ENCODE data around the gene CHD6.

The CHD6 gene

DNA sequence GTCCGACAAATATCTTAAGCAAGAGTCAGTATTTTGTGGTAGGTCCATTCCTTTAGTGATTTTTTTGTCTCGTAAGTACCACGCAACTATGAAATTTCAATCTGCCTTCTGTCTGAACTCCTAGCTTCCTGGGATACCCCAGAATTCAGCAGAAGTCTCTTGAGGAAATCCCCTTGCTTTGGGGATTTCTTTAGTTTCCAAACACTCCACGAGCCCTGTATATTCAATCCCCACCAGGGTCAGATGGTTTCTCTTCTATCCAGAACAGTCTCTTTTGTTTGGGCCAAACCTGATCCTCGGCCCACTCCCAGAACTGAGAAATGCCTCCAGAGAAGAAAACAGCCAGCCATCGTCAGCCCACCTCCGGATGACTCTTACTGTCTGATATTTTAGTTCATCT lies 113.0 kb downstream of the CHD6 start:
- DNase-seq: no peak

DNA sequence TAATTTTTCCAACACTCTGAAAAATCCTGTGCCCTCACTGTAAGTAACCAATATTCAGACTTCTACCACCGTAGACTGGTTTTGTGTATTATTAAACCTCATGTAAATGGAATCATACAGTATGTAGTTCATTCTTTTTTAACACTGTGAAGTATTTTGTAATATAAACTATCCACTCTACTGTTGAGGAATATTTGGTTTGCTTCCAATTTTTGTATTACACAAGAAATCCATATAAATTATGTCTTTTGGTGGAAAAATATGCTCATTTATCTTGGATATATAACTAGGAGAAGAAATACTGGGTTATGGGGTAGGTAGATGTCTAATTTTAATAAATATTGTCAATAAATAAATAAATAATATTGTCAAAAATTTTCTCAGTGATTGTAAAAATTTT lies 116.8 kb downstream of the CHD6 start:
- no peak for DNase-seq

DNA sequence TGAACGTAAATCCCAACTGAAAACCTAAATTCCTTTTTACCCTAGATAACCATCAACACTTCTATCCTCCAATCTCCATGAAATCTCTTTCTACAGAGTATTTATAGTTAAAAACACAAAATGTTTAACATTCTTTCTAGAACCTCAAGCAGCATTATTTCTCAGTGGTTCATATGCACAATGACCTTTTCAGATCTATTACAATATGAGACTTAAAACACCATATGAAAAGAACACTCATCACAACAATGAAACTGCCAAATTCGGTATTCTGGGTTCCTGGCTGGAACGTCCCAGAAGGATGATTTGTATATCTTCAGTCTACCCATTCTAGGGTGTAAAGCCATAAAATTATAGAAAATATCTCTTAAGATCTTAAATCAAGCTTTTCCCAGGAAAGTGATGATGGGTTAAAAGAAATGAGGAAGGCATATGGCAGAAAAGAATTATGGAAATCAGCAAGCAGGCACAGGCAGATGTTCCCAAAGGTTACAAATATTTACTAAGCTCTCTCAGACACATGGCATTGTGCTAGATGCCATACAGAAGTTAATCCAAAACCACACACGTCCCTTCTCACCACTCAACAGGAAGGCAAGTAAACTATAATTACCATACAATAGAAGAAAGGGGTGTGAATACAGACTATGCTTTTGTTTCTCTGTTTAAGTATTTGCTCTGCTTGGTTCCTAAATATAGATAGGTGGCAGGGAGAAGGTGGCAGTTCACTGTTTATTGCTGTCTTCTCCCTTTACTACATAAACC lies 118.0 kb downstream of the CHD6 start:
- DNase-seq: peak; percentile 45

DNA sequence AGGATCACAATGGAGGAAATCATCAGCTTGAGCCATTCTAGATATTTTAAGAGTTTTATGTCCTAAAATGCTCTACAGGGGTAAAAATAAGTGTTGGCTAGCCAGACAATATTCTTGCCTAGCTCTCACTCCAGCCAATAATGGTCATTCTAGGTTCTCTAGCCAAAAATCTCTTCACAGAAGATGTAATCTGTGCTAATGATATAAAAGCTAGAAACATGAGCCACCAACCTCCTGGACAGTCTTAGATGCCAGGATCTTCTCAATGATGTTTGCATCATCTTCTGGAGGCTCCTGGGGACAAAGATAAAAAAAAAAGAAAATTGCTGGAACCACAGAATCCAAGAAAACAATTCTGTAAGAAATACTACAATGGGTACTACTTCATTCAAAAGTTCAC lies 119.1 kb downstream of the CHD6 start:
- no peak for DNase-seq

DNA sequence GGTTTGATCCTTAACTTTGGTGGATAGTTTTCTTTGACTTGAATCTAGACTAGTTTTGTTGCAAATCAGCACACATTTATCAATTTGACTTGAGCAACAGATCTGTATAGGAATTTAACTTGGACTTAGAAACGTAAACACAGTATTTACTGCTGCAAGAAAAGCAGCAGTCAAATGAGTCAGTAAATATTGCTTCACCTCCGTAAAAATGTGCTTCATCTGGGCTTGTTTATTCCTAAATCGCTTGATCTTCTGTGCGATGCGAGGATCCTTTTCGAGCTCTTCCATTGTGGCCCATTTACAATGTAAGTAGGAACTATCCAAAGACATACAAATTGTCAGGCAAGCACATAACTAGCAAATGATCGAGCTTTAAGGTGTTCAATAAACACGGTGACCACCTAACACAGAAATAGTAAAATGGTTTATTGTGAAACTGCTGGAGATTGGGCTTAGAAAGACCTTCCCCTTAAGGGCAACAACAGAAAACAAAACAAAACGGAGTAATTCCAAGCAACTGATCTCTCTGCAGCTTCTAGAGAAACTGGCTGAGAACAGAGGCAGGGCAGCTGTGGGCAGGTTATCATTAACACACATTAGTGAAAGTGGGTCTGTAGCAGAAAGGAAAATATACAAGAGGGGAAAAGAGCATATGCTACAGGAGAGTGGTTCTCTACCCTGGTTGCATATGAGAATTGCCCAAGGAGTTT lies 120.8 kb downstream of the CHD6 start:
- no peak for DNase-seq

DNA sequence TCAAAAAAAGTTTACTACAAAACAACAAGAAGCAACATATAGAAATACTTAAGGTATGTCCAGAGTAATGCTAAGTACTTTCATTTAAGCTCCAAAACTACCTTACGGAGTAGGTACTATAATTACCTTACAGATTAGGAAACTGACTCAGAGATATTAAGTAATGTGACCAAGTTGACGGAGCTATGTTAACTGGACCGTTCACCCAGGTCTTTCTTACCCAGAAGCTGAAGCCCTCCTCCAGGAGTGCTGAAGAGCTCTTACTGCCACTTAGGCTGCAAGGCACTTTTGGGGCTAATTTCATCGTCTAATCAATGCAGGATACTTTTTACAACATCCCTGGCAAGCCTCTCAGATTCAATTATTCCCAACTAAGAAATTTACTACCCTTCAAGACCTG lies 123.7 kb downstream of the CHD6 start:
- no peak for DNase-seq

DNA sequence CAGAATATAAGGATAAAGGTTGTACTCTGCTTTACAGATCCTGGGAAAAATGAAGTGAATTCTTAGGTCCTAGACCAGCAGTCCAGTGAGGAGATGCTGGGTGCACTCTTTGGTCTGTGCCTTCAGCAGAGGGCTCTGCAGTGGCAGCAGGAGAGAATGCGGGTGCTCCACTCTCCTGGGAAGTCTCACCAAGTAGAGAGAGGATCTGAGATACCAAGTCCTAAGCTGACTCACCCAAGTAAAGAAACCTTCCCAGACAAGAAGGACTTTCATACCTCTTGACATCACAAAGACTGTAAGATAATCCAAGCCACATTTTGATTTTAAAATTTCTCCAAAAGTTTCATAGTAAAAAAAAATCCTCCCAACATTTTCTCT lies 134.6 kb downstream of the CHD6 start:
- DNase-seq: no peak

DNA sequence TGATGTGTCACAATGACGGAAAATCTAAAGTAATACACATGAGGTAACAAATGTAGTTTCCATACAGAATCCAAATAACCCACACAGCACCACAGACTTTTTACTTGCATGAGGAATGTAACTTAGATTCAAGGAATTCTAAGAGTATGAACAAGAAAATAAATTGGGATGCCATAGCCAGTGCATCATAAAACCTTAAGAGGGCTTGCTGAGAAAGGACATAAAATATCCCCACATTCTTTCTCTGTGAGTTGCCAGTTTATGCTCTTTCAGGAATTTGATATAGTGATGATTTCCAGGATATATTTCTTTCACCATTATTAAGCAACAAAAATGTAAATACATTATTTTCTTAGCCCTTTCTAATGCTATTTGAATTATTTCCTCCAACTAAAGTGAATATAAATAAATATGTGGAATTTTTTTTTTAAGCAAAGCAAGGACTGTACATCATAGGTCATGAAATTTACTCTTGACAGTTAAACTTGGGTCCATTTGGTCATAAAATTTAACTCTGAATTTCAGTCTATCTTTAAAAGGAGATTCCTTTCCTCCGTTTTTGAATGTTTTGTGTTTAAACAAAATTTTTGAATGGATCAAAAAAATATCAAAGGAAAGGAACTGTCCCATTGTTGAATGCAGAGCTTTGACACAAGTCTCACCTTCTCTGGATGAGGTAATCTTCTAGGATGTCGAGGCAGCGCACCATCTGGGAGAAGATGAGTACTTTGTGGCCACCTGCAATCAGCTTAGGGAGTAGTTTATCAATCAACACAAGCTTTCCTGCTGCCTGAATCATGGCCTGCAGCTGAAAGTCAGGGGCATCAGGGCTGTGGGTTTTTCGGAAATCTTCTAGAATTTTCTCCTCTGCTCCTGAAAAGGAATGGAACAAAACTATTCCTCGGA lies 135.3 kb downstream of the CHD6 start:
- DNase-seq: no peak

DNA sequence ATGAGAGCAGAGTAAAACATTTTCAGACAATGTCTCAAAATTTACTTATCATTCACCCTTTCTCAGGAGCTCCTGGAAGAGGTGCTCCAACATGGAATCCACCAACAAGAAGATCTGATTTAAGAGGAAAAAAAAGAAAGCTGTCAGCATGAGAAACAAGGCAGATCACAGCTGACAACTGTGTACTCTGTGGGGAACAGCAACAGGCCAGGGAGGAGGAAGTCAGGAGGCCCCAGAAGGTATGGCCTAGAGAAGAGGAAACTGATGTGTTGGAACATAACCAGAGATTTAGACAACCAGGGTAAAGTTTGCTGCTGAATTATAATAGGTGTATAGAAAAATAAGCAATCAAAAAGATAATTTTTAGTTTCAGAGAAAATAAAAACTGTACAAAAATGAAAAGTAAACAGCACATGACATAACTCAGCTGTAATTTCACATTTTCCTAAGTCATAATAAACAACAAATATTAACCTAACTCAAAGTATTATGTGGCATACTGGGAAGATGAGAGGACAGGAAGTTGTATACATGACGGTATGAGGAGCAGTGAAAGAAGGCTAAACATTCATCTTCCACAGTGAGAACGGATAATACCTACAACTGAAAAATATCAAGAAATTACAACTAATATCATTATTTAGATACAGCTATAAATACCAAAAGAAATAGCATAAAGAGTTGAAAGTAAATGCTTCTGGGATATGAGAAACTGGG lies 138.0 kb downstream of the CHD6 start:
- DNase-seq: no peak

DNA sequence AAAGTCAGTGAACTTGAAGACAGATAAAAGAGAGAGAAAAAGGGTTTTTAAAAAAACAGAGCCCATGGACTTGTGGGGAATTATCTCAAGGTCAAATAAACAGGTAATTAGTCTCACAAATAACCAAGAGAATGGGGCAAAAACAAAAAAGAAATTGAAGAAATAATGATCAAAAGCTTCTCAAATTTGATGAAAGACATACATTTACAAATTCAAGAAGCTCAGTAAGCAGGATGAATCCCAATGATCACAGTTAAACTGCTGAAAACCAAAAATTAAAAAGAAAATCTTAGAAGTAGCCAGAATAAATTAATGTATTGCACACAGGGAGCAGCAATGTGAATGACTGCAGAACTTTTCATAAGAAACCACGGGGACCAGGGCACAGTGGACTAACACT lies 139.1 kb downstream of the CHD6 start:
- no peak for DNase-seq

DNA sequence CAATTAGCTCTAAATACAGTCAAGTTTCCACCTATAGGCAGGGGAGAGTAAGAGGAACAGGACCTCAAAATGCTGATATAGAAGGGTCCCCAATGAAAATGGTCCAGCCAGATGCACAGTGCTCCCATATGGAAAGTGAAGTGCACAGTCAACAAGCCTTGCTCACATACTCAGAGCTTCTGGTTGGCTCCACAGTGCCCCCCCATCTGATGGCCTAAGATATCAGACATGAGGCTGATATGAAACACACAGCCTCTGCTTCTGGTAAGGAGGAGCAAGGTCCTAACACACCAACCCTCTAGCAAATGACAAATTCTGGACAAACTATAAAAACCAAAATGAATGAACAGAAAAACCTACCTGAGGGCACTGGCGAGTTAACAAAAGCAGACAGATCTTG lies 140.2 kb downstream of the CHD6 start:
- no peak for DNase-seq

DNA sequence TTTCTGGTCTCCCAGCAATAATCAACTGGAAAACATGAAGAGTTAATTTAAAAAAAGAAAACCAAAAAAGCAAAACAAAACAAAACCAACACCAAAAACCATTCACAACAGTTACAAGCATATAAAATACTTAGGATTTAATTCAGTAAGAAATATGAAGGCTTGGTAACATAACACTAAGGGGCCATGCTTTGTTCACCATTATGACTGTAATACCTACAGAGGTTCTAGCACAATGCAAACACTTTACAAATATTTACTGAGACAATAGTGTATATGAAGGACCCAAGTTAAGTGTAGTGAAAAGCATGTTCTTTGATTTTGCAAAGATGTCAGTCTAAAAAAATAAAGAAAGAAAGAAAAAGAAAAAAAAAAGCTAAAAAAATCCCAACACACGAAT lies 141.7 kb downstream of the CHD6 start:
- no peak for DNase-seq

DNA sequence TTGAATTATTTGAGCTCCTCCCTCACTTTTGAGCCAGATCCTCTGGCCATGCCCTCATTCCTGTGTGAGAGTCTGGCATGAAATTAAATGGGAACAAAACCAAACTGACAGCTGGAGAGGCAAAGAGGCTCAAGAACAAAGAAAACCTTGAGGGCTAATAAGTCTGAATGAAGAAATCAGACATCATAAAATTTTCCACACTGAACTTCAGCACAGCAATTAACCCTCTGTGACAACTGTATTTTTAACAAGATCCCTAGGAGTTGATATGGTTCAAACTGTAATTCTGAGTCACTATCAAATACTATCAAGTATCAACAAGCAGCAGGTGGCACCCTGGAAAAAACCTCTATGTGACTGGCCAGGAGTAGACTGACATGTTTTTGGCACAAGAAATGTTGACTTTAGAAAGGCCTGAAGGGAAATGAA lies 142.2 kb downstream of the CHD6 start:
- DNase-seq: peak; percentile 59

DNA sequence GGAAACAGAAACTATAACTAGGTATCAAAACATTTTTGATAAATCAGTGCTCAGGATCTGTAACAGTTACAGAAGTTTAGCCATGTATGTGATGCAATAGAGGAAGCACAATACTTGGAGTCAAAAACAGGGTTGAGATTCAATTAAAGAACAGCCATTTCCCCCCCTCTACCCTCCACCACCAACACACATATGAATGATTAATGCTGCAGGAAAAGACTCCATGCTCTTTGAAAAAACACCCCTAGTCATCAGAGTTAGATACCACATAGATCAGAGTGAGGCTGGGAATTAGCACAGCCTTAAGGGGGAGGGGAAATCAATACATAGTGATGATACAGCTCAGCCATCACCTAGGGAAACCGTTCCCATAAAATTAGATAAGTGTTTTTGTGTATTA lies 142.7 kb downstream of the CHD6 start:
- no peak for DNase-seq

DNA sequence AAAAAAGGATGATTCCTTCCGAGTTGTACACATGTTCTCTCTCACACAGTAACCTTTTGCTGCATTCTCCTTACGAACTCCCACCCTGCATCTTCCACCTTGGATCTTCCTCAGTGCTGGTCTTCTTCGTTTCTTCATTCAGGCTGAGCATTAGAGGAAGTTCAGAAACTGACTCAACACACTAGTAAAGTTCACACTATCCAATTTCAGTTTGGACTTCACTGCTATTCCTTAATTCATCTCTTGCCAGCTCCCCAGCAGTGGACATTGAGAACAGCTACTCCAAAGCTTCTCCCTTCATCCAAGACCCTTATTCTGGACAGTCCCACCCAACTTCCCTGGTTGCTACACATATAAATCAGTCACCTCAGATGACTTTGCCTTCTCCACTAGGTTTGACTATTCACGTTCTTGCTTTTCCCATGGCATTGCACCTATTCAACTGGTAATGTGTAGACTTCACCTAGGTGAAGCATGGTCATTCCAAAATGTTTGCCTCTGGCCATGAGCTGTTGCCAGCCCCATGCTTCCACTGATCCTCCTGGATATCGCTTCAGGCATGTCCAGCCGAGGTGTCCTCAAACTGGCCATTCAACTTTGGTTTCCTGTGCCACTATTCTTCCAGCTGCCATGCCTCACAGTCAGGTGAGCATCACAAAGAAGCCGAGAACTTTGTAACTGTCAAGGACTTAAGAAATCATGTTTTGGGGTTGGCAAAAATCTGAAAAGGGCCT lies 147.6 kb downstream of the CHD6 start:
- DNase-seq: no peak

DNA sequence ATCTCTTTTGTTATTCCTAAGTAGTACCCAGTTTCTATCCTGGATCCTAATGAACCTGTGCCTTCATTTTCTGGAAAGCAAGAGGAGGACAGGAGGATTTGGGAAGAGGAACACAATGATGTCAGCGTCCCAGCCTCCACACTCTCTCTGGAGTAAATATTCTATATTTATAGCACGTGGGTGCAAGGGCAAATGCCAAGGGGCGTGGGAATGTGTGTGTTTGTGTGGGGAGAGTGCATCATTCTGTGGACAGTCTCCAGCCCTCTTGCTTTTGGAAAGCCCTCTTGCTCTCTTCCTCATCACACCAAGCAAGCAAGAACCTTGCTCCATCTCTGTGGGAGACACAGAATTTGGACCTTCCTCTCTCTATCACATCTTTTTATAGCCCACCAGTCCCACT lies 148.3 kb downstream of the CHD6 start:
- DNase-seq: no peak

DNA sequence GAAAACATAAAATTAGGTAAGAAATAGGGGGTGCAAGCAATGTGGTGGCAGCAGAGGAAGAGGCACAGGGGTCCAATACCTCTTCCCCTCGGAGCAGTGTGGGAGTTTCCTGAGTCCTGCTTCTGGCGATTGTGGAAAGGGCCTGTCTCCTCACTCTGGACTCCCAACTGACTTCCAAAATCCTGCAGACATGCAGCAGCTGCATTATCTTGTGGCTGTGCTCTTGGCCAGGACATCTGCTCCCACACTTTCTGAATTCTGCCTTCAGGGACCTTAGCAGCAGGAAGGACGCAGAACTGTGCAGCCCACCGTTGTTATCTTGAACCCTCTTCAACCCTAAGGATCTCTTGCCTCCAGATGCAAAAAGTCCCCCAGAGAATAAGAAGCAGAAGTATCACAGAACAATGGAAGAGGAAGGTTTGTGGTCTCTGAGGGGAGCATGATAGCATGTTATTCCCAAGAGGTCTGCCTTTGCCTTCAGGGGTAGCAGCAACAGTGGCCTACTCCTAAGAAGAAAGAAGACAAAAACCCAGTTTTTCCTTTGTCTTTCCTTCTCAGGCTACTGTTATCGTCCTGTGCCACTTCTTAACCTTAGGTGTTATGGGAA lies 149.1 kb downstream of the CHD6 start:
- DNase-seq: no peak

DNA sequence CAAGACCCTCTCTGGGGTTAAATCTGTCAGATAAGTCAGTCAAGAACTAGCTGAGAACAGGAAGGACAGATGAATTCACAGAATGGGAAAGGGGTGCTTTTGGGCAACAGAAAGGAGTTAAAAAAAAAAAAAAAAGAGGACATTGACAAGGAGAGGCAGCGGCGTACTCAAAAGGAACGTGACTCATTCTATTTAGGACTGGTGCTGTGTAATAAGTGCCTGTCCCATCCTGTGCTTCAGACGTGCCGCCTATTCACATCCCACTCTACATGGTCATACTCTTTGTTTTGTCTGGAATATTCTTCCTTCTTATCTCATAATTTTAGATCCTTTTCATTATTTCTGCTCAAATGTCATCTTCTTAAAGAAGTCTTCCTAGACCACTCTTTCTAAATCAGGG lies 150.5 kb downstream of the CHD6 start:
- DNase-seq: no peak

DNA sequence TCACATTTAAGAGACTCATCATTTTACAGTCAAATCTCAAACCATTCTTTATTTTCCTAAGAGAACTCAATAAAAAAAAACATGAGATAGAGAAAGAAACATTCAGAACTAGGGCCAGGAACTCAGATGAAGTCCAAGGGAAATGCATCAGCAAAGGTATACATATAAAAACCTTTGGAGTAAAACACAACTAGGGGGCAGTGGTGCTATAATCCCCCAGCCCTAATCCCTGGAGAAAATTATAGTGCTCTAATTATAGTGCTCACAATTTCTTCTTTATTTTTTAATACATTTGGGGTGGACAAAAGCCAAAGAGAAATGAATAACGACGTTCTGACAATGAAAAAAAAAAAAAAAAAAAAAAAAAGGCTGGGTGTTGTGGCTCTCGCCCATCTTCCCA lies 151.0 kb downstream of the CHD6 start:
- no peak for DNase-seq

DNA sequence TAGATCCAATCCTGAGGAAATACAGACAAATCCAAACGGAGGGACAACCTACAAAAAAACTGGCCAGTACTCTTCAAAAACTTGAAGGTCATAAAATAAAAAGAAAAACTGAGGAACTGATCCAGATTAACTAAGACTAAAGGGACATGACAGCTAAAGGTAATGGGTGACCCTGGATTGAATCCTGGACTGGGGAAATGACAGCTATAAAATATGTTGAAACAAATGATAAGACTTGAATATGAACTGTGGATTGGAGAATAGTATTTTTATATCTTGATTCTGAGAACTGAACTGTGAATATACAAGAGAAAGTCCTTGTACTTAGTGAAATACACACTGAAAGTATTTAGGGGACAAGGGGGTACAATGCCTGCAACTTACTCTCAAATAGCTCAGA lies 154.6 kb downstream of the CHD6 start:
- DNase-seq: no peak

DNA sequence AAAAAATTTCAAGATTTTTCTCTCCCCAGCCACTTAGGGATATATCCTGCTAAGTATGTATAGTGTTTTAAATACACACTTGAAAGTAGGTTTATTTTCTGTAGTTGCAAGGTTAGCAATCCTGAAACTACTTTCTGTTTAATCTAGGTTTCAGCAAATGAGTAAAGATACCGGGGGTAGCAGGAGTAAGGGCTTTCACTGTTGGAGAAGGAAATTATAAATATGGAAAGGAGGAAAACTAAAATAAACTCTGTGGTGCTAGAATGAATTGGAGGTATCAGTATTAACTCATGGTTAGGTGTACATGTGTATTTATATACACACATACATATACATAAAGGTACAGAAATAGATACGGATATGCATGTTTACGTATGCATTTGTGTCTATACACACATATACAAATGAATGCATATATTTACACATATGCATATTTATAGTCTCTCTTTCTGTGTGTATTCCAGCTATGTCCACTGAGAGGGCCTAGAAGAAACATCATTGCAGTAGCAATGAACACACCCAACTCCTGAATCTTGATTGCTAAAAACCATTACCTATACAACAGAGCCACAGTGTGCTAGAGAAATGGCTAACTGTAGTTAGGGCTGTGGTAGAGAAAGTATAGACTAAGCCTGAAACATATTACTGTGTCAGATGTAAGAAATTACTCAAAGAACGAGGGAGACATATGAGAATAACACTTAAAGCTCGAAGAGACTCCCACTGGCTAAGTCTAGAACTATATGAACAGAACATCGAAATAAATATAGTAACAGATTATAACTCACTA lies 155.6 kb downstream of the CHD6 start:
- no peak for DNase-seq

Data from NCI-H2081 treated with DMSO at 0.1 percent for 48 hours (cell line).